Heart left ventricle (tissue), 13 donors: ENCODE data around the gene SLC25A11.

Experiments
- CTCF ChIP-seq, 12 donors: fragments of 200-600 bp; sonication (generic) in 4 of 12; IDR thresholded peaks; one replicate each; pipeline versions ENCODE4 v1.5.0 to v1.8.0; 2018 to 2022; ENCODE audit warnings: antibody characterized with exemption in 12 of 12, mild to moderate bottlenecking in 5 of 12
- POLR2A ChIP-seq, 2 donors: fragments of 450-650 bp; IDR thresholded peaks; one replicate each; pipeline ENCODE4 v1.6.1; 2017; ENCODE audit warnings: antibody characterized with exemption in 2 of 2, mild to moderate bottlenecking in 2 of 2, moderate library complexity in 2 of 2
- donor health status: ischemic (EF 13 %, LVEDD 7.1; RV severe dilation, severe dysfunction).
- donor health status: DM: no; HTN: yes; CAD: no.
- donor health status: DM: no; HTN: no; CAD: no.
- donor health status: ischemic (EF 25% LVEDD 6.9; RV normal size, moderate dysfunction).
- donor health status: ischemic (EF 25% LVEDD 5.7; RV mildly dilated, moderate dysfunction).
- donor health status: ischemic (EF 35%, LVEDD 5.7; RV mildly dilated, moderate dysfunction).
- donor health status: nonischemic (EF 11% LVEDD 7.7; RV severe dilation, severe dysfunction).
- donor health status: DM: yes; HTN: yes; CAD: no.
- donor health status: PGD.
- donor health status: ischemic (EF 29% LVEDD 5.4; RV normal size, mild dysfunction).
- donor health status: nonischemic (EF 23%, LVEDD 6.1; RV moderate dilation, normal function).

- TF ChIP-seq CTCF (IDR thresholded peaks at IDR 0.05) (no peak), POLR2A (IDR thresholded peaks at IDR 0.05) (no peak)
These were observed 32.9 kb upstream of the SLC25A11 start for GRCh38 chr17:4972752-4973151.
